HepG2 (cell line): Measurements from ENCODE around the gene CTRL. TPM values are rescaled to one million over a fixed set of nuclear protein-coding genes. Genes with fewer than 3 reads are reported as not detected.

Experiments
- NFIB ChIP-seq: sonication (generic); formaldehyde crosslinking; IDR thresholded peaks from 2 replicates; pipeline ENCODE4 v1.9.0; 2021; ENCODE audit warnings: missing genetic modification reagents, mild to moderate bottlenecking, borderline replicate concordance
- NFKB2 ChIP-seq: sonication (generic); formaldehyde crosslinking; IDR thresholded peaks from 2 replicates; pipeline ENCODE4 v1.4.0; 2020; ENCODE audit warnings: missing genetic modification reagents, borderline replicate concordance
- POLR2AphosphoS5 ChIP-seq: IDR thresholded peaks from 2 replicates; pipeline ENCODE4 v1.6.1; 2012; ENCODE audit warnings: low read depth, low read length
- ZNF547 ChIP-seq: sonication (generic); formaldehyde crosslinking; IDR thresholded peaks from 2 replicates; pipeline ENCODE4 v1.5.1; 2020; ENCODE audit warnings: mild to moderate bottlenecking, missing genetic modification reagents
- polyA plus RNA-seq, 8 experiments: library from polyadenylated mRNA; depleted of rRNA in 3 of 8; stranded (reverse) in 7 of 8; unstranded in 1 of 8; fragments of >200 nt; fragmentation: Illumina TruSeq in 4 of 8; extraction: Trizol in 4 of 8; gene quantifications; 2 replicates each; pipeline versions ENCODE4 v1.2.1 to v1.2.3, GENCODE V29; 2011 to 2016; ENCODE audit warnings: low read depth in 4 of 8, missing spikeins in 1 of 8, mixed read lengths in 1 of 8; ENCODE audit not compliant: insufficient read depth in 1 of 8
- total RNA-seq, 5 experiments: library from RNA; depleted of rRNA; stranded (reverse); fragments of >200 nt; fragmentation: Illumina TruSeq; extraction: Trizol; gene quantifications; 2 replicates each; pipeline ENCODE4 v1.2.3, GENCODE V29; 2016; ENCODE audit warnings: low read depth in 1 of 5
- TF ChIP-seq, protein P1 (sequence below): sonication (generic); formaldehyde crosslinking; IDR thresholded peaks from 2 replicates; pipeline ENCODE4 v1.5.0; 2020; ENCODE audit warnings: mild to moderate bottlenecking, missing genetic modification reagents, borderline replicate concordance
- TF ChIP-seq, protein P2 (sequence below): sonication (generic); formaldehyde crosslinking; IDR thresholded peaks from 2 replicates; pipeline ENCODE4 v1.5.0; 2020; ENCODE audit warnings: missing genetic modification reagents
- TF ChIP-seq, protein P3 (sequence below): sonication (generic); formaldehyde crosslinking; IDR thresholded peaks from 2 replicates; pipeline ENCODE4 v1.4.0; 2020; ENCODE audit warnings: missing genetic modification reagents

The CTRL gene
- total and polyA plus RNA-seq, 2 of the 13 experiments (the other 11 are each of a cell fraction or from before 2014, with no cell fraction given), result 1.9 to 2.7 TPM

DNA sequence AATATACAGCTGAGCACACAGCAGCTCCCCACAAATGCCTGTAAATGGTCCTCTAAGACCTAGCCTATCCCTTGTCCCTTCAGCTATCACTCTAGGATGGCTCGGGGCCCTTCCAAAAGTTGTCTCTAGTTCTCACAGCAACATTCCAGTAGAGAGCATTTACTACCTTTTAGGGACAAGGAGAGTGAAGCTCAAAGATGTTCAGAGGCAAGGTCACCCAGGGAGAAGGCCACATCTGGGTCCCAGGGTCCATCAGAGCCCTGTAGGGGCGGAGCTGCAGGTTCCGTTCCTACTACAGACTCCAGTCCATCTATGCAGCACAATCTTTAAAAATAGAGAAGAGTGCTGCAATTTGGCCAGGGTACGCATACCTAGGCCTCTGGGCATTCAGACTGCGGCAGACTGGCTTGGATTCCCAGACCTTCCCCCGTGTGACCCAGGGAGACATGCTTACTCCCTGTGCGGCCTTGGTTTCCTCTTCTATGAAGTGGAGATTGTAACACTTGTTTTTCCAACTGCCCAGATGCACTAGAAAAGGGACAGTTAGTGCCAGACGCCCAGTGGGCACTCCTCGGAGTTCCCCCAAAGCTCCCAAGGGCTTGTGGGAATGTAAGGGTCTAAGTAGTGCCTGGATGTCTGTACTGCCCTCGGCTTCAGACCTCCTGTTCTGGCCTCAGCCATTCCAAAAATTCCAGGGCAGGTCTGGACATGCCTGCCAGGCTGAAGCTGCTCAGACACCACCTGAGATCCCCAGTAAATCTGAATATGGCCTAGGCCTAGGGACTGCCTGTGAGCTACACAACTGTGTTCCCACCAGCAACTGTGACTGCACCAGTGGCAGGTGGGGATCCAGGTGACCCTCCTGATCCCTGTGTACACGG, 34.2 kb upstream of the CTRL start (continued):
- TF ChIP-seq, protein P1, sequence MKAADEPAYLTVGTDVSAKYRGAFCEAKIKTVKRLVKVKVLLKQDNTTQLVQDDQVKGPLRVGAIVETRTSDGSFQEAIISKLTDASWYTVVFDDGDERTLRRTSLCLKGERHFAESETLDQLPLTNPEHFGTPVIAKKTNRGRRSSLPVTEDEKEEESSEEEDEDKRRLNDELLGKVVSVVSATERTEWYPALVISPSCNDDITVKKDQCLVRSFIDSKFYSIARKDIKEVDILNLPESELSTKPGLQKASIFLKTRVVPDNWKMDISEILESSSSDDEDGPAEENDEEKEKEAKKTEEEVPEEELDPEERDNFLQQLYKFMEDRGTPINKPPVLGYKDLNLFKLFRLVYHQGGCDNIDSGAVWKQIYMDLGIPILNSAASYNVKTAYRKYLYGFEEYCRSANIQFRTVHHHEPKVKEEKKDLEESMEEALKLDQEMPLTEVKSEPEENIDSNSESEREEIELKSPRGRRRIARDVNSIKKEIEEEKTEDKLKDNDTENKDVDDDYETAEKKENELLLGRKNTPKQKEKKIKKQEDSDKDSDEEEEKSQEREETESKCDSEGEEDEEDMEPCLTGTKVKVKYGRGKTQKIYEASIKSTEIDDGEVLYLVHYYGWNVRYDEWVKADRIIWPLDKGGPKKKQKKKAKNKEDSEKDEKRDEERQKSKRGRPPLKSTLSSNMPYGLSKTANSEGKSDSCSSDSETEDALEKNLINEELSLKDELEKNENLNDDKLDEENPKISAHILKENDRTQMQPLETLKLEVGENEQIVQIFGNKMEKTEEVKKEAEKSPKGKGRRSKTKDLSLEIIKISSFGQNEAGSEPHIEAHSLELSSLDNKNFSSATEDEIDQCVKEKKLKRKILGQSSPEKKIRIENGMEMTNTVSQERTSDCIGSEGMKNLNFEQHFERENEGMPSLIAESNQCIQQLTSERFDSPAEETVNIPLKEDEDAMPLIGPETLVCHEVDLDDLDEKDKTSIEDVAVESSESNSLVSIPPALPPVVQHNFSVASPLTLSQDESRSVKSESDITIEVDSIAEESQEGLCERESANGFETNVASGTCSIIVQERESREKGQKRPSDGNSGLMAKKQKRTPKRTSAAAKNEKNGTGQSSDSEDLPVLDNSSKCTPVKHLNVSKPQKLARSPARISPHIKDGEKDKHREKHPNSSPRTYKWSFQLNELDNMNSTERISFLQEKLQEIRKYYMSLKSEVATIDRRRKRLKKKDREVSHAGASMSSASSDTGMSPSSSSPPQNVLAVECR, result peak; percentile 35; the same call in 1 of the 2 replicates
- TF ChIP-seq, protein P2, sequence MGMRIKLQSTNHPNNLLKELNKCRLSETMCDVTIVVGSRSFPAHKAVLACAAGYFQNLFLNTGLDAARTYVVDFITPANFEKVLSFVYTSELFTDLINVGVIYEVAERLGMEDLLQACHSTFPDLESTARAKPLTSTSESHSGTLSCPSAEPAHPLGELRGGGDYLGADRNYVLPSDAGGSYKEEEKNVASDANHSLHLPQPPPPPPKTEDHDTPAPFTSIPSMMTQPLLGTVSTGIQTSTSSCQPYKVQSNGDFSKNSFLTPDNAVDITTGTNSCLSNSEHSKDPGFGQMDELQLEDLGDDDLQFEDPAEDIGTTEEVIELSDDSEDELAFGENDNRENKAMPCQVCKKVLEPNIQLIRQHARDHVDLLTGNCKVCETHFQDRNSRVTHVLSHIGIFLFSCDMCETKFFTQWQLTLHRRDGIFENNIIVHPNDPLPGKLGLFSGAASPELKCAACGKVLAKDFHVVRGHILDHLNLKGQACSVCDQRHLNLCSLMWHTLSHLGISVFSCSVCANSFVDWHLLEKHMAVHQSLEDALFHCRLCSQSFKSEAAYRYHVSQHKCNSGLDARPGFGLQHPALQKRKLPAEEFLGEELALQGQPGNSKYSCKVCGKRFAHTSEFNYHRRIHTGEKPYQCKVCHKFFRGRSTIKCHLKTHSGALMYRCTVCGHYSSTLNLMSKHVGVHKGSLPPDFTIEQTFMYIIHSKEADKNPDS (CRISPR knock-in tag), result peak; percentile 82; the same call in 1 of the 2 replicates
- TF ChIP-seq ZNF547 (CRISPR knock-in tag) (0 out of 2 replicates have a peak, but pooled peaks have one; percentile 2), NFIB (CRISPR knock-in tag) (peak; percentile 72; the same call in 1 of the 2 replicates), NFKB2 (peak; percentile 21; the same call in 1 of the 2 replicates), POLR2AphosphoS5 (peak; percentile 7; the same call in 1 of the 2 replicates)
- TF ChIP-seq, protein P3, sequence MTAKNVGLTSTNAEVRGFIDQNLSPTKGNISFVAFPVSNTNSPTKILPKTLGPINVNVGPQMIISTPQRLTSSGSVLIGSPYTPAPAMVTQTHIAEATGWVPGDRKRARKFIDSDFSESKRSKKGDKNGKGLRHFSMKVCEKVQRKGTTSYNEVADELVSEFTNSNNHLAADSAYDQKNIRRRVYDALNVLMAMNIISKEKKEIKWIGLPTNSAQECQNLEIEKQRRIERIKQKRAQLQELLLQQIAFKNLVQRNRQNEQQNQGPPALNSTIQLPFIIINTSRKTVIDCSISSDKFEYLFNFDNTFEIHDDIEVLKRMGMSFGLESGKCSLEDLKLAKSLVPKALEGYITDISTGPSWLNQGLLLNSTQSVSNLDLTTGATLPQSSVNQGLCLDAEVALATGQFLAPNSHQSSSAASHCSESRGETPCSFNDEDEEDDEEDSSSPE (CRISPR knock-in tag), result 0 out of 2 replicates have a peak, but pooled peaks have one; percentile 15
